Dendritic cell treated with granulocyte-macrophage colony-stimulating factor and Interleukin-4, amounts not matched to agents 40 ng/mL and 50 ng/mL, for 4 days (primary cell): ENCODE data around the gene GABBR2.

Experiments
- H3K27ac Mint-ChIP-seq: one replicate; pipeline ENCODE4 v1.8.0; 2022; ENCODE audit warnings: mild to moderate bottlenecking, mixed read lengths
- H3K27me3 Mint-ChIP-seq: one replicate; pipeline ENCODE4 v1.8.0; 2022; ENCODE audit warnings: mild to moderate bottlenecking, mixed read lengths
- H3K36me3 Mint-ChIP-seq: one replicate; pipeline ENCODE4 v1.8.0; 2022; ENCODE audit warnings: low read depth, mixed read lengths
- H3K4me1 Mint-ChIP-seq: one replicate; pipeline ENCODE4 v1.8.0; 2022; ENCODE audit warnings: low read depth, mixed read lengths
- H3K4me3 Mint-ChIP-seq: one replicate; pipeline ENCODE4 v1.8.0; 2022; ENCODE audit warnings: mild to moderate bottlenecking, moderate library complexity, mixed read lengths
- H3K9me3 Mint-ChIP-seq: one replicate; pipeline ENCODE4 v1.8.0; 2022; ENCODE audit warnings: mixed read lengths
- intact Hi-C: fragments of 100-400 bp; cut with micrococcal nuclease; formaldehyde crosslinking; loops from one replicate; pipeline ENCODE4 v1.15.0; 2022

Gene GABBR2

GRCh38 chr9:98369066-98369425 lies 339.7 kb downstream of the GABBR2 start:
- peaks cover 6% of the 10 kb centered on the region for H3K27me3 Mint-ChIP-seq
- no peaks in the 10 kb centered on the region for H3K36me3 Mint-ChIP-seq

GRCh38 chr9:98368366-98369065 lies 340.2 kb downstream of the GABBR2 start:
- H3K4me3 Mint-ChIP-seq: no peak overlapping the region
- H3K4me1 Mint-ChIP-seq: no peaks in the 10 kb centered on the region
- H3K27me3 Mint-ChIP-seq: peaks cover 7% of the 10 kb centered on the region
- no peak overlapping the region for H3K27ac Mint-ChIP-seq
- no peaks in the 10 kb centered on the region for H3K36me3 Mint-ChIP-seq
- peaks cover 13% of the 10 kb centered on the region for H3K9me3 Mint-ChIP-seq
- intact Hi-C loops: no loop called here

More at GRCh38 chr9:98369066-98369425, 339.7 kb downstream of the GABBR2 start:
- Mint-ChIP-seq H3K9me3 (peaks cover 13% of the 10 kb centered on the region), H3K4me1 (no peaks in the 10 kb centered on the region), H3K4me3 (no peak overlapping the region), H3K27ac (no peak overlapping the region)
- intact Hi-C loops: no loop called here

DNA sequence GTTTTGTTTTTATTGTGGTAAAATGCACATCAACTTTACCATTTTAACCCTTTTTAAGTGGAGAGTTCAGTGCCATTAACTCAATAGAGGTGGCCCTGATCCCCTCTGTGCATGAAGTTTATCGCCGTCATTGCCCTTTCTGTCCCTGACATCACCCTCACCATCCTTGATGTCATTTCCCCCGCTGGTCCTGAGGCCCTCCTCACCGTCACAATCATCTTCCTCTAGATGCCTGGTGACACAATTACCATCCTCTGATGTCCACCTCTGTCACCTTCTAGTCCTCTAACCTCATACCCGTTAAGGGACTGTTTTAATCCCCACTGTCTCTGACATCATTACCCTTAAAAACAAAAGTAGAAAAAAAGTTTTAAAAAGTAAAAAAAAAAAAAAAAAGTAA lies 340.8 kb downstream of the GABBR2 start:
- Mint-ChIP-seq H3K4me3 (no peak overlapping the region), H3K27me3 (peaks cover 7% of the 10 kb centered on the region), H3K9me3 (peaks cover 13% of the 10 kb centered on the region), H3K27ac (no peak overlapping the region), H3K36me3 (no peaks in the 10 kb centered on the region), H3K4me1 (no peaks in the 10 kb centered on the region)
- intact Hi-C loops: no loop called here

GRCh38 chr9:98367371-98367900 lies 341.3 kb downstream of the GABBR2 start:
- H3K27me3 Mint-ChIP-seq: peaks cover 7% of the 10 kb centered on the region
- no peak overlapping the region for H3K4me3 Mint-ChIP-seq
- H3K27ac Mint-ChIP-seq: no peak overlapping the region
- no peaks in the 10 kb centered on the region for H3K4me1 Mint-ChIP-seq
- intact Hi-C loops: no loop called here
- H3K9me3 Mint-ChIP-seq: peaks cover 13% of the 10 kb centered on the region
- no peaks in the 10 kb centered on the region for H3K36me3 Mint-ChIP-seq

- Mint-ChIP-seq H3K4me1 (no peaks in the 10 kb centered on the region), H3K27me3 (peaks cover 8% of the 10 kb centered on the region), H3K9me3 (peaks cover 13% of the 10 kb centered on the region), H3K27ac (no peak overlapping the region), H3K36me3 (no peaks in the 10 kb centered on the region), H3K4me3 (no peak overlapping the region)
- intact Hi-C loops: no loop called here
Measured at GRCh38 chr9:98365781-98366180, 343.0 kb downstream of the GABBR2 start.

GRCh38 chr9:98365227-98365669 lies 343.5 kb downstream of the GABBR2 start:
- Mint-ChIP-seq H3K36me3 (no peaks in the 10 kb centered on the region), H3K4me1 (no peaks in the 10 kb centered on the region), H3K4me3 (no peak overlapping the region), H3K27ac (no peak overlapping the region), H3K27me3 (peaks cover 8% of the 10 kb centered on the region), H3K9me3 (peaks cover 13% of the 10 kb centered on the region)
- intact Hi-C loops: no loop called here

DNA sequence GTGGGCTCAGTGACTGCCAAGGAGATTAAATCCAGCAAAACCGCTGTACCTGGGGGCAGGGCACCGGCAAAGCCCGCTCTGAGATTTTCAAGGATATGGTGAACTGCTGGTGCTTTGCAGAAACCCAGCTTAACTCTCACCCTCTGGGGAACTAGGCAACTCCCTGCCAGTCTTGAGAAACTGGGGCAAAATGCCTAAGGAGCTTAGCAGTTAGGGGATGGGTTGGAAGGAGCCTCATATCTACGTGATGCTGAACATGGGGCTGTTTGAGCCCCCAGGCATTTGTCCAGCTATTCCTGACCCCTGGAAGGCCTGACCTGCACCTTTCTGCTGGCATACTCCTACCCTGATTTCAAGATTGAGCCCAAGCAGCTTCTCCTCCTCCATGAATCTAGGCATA lies 344.6 kb downstream of the GABBR2 start:
- Mint-ChIP-seq H3K27ac (no peak overlapping the region), H3K36me3 (no peaks in the 10 kb centered on the region), H3K9me3 (peaks cover 13% of the 10 kb centered on the region), H3K27me3 (peaks cover 8% of the 10 kb centered on the region), H3K4me3 (no peak overlapping the region), H3K4me1 (no peaks in the 10 kb centered on the region)
- intact Hi-C loops: no loop called here

- peaks cover 8% of the 10 kb centered on the region for H3K27me3 Mint-ChIP-seq
- intact Hi-C loops: no loop called here
- no peak overlapping the region for H3K4me3 Mint-ChIP-seq
- peaks cover 13% of the 10 kb centered on the region for H3K9me3 Mint-ChIP-seq
- H3K36me3 Mint-ChIP-seq: no peaks in the 10 kb centered on the region
- H3K4me1 Mint-ChIP-seq: no peaks in the 10 kb centered on the region
- no peak overlapping the region for H3K27ac Mint-ChIP-seq
Measured at GRCh38 chr9:98363644-98364043, 345.1 kb downstream of the GABBR2 start.

DNA sequence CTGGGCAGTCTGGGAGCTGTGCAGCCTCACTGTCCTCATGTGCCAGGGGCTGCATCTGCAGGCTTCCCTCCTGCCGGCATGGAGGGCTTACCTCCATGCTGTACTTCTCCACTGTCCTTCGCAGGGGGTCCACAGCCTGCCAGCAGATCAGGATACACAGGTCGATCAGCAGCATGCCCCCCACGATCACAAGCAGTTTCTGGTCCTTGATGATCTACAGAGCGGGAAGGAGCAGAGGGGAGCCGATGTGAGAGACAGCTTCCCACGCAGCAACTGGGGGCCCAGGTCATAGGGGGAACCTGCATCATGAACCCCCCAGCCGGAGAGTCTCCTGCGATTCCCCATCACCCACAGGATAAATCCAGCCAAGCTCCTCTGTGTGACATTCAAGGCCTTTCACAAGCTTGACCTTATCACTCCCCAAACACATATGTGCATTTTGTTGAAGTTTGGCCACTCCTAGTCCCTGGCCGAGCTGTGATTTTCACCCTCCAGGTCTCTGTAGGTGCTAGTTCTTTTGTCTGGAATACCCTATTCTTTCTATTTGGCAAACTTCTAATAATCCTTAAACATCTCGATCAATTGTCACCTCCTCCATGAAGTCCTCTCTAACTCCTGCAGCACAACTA lies 346.0 kb downstream of the GABBR2 start:
- H3K27me3 Mint-ChIP-seq: peaks cover 6% of the 10 kb centered on the region
- H3K36me3 Mint-ChIP-seq: no peaks in the 10 kb centered on the region
- intact Hi-C loops: no loop called here
- H3K27ac Mint-ChIP-seq: no peak overlapping the region
- peaks cover 13% of the 10 kb centered on the region for H3K9me3 Mint-ChIP-seq
- no peaks in the 10 kb centered on the region for H3K4me1 Mint-ChIP-seq
- H3K4me3 Mint-ChIP-seq: no peak overlapping the region

GRCh38 chr9:98361645-98362044 lies 347.1 kb downstream of the GABBR2 start:
- Mint-ChIP-seq H3K36me3 (no peaks in the 10 kb centered on the region), H3K9me3 (peaks cover 13% of the 10 kb centered on the region), H3K27ac (no peak overlapping the region), H3K4me1 (no peaks in the 10 kb centered on the region), H3K4me3 (no peak overlapping the region), H3K27me3 (peaks cover 4% of the 10 kb centered on the region)
- intact Hi-C loops: no loop called here

GRCh38 chr9:98360176-98360708 lies 348.5 kb downstream of the GABBR2 start:
- Mint-ChIP-seq H3K36me3 (no peaks in the 10 kb centered on the region), H3K9me3 (peaks cover 6% of the 10 kb centered on the region)

DNA sequence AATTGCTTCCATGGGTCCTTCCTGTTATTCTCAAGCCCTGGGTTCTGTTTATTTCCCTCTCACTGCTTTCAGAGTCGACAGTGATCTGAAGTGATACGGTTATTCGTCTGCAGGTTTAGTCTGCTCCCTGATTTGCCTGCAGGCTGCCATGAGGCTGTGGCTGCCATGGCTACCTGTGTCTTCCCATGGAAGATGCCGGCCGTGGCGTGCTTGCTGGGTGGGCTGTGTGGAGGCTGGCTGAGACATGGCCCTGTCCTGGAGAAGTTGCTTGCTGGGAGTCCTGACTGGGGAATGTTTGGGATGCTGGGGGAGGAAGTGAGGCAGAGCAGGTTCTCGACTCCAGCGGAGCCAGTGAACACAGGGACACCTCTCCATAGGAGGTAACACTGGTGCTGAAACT lies 349.2 kb downstream of the GABBR2 start:
- intact Hi-C loops: no loop called here
- no peaks in the 10 kb centered on the region for H3K9me3 Mint-ChIP-seq
- H3K27me3 Mint-ChIP-seq: peaks cover 4% of the 10 kb centered on the region
- H3K4me1 Mint-ChIP-seq: no peaks in the 10 kb centered on the region
- H3K4me3 Mint-ChIP-seq: no peak overlapping the region
- H3K27ac Mint-ChIP-seq: no peak overlapping the region
- H3K36me3 Mint-ChIP-seq: no peaks in the 10 kb centered on the region

More at GRCh38 chr9:98360176-98360708, 348.5 kb downstream of the GABBR2 start:
- no peak overlapping the region for H3K4me3 Mint-ChIP-seq
- no peak overlapping the region for H3K27ac Mint-ChIP-seq
- intact Hi-C loops: no loop called here
- H3K4me1 Mint-ChIP-seq: no peaks in the 10 kb centered on the region
- H3K27me3 Mint-ChIP-seq: peaks cover 4% of the 10 kb centered on the region

DNA sequence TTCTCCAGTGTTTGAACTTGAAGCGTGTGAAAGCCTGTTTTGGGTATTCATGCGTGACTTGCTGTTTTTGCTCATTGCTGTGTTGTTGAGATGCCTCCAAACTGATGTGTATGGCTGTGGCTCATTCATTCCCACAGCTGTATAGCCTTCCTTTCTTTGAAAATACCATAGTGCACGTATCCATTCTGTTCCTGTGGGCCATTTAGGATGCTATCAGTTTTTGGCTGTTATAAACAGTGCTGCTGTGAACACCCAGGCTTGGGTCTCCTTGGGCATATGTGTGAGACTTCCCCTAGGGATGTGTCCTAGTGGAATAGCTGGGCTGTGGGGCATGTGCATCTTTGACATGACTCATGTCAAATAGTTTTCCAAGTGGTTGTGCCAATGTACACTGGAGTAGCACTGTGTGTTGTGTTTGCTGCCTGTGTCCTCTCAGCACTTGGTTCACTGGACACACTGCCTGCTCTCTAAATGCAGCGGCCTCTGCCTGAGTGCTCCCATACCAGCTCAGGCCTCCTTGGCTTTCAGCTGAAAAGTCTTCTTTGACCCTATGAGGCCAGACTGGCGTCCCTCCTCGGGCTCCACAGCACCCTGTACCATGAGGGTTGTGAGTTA lies 350.7 kb downstream of the GABBR2 start:
- Mint-ChIP-seq H3K27ac (no peak overlapping the region), H3K4me3 (no peak overlapping the region), H3K27me3 (peaks cover 1% of the 10 kb centered on the region), H3K4me1 (no peaks in the 10 kb centered on the region), H3K9me3 (no peaks in the 10 kb centered on the region), H3K36me3 (no peaks in the 10 kb centered on the region)
- intact Hi-C loops: no loop called here
